Measurements from ENCODE around the gene OR1F1. TPM values are rescaled to one million over a fixed set of nuclear protein-coding genes. Genes with fewer than 3 reads are reported as not detected.

Gene OR1F1
- total and polyA plus RNA-seq, 9 of the 15 experiments (the other 6 are each of a cell fraction or from before 2014, with no cell fraction given): 0.15 to 0.61 (median 0.35) TPM; not detected in 3

- TF ChIP-seq TAF7 (tag; IDR thresholded peaks at IDR 0.05): peak; percentile 72
- no peak for TF ChIP-seq KAT8 (IDR thresholded peaks at IDR 0.05; ENCODE audit: low read depth)
- TF ChIP-seq, protein P1, sequence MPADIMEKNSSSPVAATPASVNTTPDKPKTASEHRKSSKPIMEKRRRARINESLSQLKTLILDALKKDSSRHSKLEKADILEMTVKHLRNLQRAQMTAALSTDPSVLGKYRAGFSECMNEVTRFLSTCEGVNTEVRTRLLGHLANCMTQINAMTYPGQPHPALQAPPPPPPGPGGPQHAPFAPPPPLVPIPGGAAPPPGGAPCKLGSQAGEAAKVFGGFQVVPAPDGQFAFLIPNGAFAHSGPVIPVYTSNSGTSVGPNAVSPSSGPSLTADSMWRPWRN (IDR thresholded peaks at IDR 0.05; ENCODE audit: low read depth): peak; percentile 57; the same call in 1 of the 2 replicates
- TF ChIP-seq ZNF263 (CRISPR knock-in tag; IDR thresholded peaks at IDR 0.05; ENCODE audit: borderline replicate concordance): no peak
- TF ChIP-seq, protein P2, sequence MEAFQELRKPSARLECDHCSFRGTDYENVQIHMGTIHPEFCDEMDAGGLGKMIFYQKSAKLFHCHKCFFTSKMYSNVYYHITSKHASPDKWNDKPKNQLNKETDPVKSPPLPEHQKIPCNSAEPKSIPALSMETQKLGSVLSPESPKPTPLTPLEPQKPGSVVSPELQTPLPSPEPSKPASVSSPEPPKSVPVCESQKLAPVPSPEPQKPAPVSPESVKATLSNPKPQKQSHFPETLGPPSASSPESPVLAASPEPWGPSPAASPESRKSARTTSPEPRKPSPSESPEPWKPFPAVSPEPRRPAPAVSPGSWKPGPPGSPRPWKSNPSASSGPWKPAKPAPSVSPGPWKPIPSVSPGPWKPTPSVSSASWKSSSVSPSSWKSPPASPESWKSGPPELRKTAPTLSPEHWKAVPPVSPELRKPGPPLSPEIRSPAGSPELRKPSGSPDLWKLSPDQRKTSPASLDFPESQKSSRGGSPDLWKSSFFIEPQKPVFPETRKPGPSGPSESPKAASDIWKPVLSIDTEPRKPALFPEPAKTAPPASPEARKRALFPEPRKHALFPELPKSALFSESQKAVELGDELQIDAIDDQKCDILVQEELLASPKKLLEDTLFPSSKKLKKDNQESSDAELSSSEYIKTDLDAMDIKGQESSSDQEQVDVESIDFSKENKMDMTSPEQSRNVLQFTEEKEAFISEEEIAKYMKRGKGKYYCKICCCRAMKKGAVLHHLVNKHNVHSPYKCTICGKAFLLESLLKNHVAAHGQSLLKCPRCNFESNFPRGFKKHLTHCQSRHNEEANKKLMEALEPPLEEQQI (IDR thresholded peaks at IDR 0.05): no peak
- no peak for TF ChIP-seq ZZZ3 (IDR thresholded peaks at IDR 0.05)
- TF ChIP-seq ZNF280B (CRISPR knock-in tag; IDR thresholded peaks at IDR 0.05): no peak
- no peak for TF ChIP-seq BCL6 (CRISPR knock-in tag; IDR thresholded peaks at IDR 0.05)
- no peak for TF ChIP-seq THRAP3 (IDR thresholded peaks at IDR 0.05; ENCODE audit: borderline replicate concordance)
- TF ChIP-seq CBX5 (IDR thresholded peaks at IDR 0.05; ENCODE audit: borderline replicate concordance, low read depth): no peak
- no peak for TF ChIP-seq DEAF1 (CRISPR knock-in tag; IDR thresholded peaks at IDR 0.05)
- TF ChIP-seq GATAD2B (IDR thresholded peaks at IDR 0.05; ENCODE audit: borderline replicate concordance): no peak
- TF ChIP-seq SETDB1 (IDR thresholded peaks at IDR 0.05; ENCODE audit: low read length): no peak
- TF ChIP-seq ARNT (IDR thresholded peaks at IDR 0.05): peak in 1 of 2 experiments; percentile 68; a peak in 1 of 4 replicates
- TF ChIP-seq ZNF282 (CRISPR knock-in tag; IDR thresholded peaks at IDR 0.05): no peak
- no peak for TF ChIP-seq USF1 (CRISPR knock-in tag; IDR thresholded peaks at IDR 0.05)
- TF ChIP-seq, protein P3, sequence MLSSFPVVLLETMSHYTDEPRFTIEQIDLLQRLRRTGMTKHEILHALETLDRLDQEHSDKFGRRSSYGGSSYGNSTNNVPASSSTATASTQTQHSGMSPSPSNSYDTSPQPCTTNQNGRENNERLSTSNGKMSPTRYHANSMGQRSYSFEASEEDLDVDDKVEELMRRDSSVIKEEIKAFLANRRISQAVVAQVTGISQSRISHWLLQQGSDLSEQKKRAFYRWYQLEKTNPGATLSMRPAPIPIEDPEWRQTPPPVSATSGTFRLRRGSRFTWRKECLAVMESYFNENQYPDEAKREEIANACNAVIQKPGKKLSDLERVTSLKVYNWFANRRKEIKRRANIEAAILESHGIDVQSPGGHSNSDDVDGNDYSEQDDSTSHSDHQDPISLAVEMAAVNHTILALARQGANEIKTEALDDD (IDR thresholded peaks at IDR 0.05): no peak
- no peak for TF ChIP-seq THAP12 (CRISPR knock-in tag; IDR thresholded peaks at IDR 0.05)
These were observed 29.3 kb upstream of the OR1F1 start (continued) for GRCh38 chr16:3158510-3159314.
